IPS DF 19.7 (cell line): Measurements from ENCODE around the gene ABCC1.
"Not testable (repeated sequence)": the region's sequence is repeated elsewhere in the genome, so short reads cannot be mapped to it uniquely, and the experiment has no call there.

Source experiments
- DNase-seq: peaks from one replicate; pipeline ENCODE4 v3.0.0-alpha.2; 2013; ENCODE audit warnings: low read depth, low spot score

Gene ABCC1

DNA sequence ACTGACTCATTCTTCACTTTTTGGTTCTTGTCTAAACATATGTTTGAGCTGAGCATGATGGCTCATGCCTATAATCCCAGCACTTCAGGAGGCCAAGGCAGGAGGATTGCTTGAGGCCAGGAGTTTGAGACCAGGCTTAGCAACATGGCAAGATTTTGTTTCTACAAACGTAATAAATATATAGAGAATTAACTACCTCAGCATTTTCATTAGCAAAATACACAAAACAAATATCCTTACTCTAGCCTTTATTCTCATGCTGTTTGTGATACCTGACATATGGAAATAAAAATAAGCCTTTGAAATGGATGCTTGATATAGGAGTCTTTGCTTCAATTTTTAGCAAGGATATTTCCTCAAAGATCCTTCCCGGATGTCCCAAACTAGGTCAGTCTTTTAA is 132.8 kb downstream of the ABCC1 start:
- DNase-seq: no peak

DNA sequence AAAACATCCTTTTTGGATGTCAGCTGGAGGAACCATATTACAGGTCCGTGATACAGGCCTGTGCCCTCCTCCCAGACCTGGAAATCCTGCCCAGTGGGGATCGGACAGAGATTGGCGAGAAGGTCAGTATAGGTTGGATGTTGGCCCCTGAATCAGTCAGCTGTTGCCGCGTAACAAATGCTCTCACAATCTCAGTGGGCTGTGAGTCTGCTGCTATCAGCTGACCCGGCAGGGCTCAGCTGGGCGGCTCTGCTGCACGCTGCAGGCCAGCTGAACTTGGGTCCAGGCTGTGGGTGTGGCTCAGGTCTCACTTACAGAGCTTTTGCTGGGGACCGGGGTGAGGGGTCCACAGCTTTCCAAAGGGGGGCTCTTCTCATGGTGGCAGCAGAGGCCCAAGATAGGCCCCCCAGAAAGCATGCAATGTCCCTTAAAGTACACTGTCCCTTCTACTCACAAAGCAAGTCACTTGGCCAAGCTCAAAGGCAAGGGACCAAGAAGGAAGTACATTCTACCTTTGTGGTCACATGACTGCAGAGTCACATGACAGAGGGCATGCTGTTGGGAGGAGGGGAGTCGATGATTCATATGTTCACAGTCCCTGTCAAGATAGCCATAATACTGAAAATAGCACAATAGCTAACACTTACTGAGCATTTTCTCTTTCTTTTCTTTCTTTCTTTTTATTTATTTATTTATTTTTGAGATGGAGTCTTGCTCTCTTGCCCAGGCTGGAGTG is 134.2 kb downstream of the ABCC1 start:
- DNase-seq: no peak

DNA sequence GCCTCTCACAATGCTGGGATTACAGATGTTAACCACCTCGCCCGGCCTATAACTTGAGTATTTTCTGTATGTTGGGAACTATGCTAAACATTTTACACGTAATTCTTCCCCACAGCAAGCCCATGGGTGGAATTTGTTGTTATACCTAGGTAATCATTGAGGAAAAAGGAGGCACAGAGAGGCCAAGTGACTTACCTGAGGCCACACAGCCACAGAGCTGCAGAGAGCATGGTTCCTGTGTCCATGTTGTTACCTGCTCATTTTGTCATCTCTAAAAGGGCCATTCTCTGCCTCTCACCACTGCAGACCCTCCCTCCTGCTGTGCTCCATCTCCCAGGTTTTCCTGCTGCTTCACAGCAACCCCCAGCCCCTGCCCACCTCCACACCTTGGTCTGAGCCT is 135.5 kb downstream of the ABCC1 start:
- DNase-seq: no peak

DNA sequence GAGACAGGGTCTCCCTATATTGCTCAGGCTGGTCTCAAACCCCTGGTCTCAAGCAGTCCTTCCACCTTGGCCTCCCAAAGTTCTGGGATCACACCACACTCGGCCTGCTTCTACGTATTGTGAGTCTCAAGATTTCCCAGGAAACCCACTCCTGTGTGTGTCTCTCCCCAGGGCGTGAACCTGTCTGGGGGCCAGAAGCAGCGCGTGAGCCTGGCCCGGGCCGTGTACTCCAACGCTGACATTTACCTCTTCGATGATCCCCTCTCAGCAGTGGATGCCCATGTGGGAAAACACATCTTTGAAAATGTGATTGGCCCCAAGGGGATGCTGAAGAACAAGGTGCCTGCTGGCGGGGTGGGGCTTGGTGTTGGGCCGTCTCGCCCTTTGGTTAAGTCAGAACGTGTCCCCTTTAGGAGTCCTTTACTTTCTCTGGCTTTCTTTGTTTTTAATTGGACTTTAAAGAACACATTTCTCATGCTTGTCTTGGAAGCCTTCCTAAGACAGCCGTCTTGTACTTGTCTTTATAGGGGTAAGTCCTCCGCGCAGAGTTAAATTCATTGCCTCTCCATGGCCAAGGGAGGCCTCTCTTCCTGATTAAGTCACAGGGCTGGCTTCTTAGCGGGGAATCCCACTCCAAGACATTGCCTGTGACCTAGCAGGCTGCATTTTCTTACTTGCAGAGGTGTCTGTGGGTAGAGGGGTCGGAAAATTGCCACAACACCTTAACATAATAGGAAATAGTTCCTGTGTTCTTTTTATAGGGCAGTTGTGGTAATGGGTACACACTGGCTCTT is 137.4 kb downstream of the ABCC1 start:
- no peak for DNase-seq

DNA sequence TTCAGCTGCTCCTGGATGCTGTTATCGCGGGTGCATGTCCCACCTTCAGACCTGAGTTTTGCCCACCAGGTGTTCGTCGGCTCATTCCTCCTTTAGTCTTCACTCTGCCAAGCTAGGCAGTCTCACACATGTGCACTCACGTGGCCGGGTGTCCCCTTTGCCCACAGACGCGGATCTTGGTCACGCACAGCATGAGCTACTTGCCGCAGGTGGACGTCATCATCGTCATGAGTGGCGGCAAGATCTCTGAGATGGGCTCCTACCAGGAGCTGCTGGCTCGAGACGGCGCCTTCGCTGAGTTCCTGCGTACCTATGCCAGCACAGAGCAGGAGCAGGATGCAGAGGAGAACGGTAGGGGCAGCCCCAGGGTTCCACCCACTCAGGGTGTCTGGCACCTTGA is 140.8 kb downstream of the ABCC1 start:
- DNase-seq: no peak

DNA sequence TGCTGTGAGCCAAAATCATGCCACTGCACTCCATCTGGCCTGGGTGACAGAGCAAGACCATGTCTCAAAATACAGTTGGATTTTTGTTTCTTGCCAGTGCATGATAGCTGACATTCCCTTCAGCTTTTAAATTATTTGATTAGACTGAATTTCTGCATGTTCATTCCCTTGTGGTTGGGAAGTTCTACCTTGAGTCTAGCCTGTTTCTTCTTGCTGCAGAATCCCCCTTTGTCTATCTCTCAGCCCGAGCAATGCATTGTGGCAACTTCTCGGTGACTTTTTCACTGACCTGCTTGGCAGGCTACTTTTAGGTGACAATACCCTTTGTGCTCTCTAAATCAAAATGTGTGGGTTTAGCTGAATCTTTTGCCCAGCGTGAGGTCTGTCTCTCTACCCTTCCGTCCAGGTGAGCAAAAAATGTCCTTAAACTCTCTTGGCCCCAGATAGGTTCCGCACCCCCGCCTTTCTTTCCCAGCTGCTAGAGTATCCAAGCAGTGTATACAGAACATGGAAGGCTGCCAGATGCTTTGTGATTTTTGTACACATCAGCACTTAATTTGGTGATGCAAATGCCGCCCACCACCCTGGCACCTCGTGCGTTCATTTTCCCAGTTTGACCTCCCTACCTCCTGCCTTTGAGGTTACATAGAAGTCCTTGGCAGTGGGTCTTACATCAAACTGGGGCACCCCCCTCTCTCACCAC is 143.7 kb downstream of the ABCC1 start:
- DNase-seq: no peak

DNA sequence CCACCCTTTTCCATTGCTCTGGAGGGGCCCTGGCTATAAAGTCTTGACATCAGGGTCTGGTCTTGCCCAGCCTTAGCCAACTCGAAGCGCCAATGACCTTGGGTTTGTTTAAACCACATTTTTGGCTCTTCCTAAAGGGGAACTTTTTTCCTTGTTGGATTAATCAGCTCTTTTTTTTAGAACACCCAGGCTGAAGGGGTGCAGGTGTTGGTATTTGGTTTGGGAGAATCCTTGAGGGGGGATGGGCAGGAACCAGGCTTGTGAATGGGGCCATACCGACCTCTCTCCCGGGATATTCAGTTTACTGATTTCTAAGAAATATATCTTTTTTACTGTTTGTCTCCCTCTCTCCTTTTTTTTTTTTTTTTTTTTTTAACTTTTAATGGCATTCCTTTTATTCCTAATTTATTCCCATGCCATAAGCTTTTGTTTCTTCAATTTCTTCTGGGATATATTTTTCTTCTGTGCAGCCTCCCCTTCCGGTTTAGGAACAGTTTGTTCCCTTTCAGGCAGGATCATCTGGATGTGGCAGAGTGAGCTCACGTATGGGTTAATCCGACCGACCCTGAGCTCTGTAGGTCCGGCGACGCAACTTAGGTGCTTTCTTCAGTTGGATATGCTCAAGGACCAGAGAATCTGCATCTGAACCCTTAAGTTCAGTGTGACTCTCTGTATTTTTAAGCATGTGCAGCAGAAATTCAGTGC is 144.4 kb downstream of the ABCC1 start:
- no peak for DNase-seq

DNA sequence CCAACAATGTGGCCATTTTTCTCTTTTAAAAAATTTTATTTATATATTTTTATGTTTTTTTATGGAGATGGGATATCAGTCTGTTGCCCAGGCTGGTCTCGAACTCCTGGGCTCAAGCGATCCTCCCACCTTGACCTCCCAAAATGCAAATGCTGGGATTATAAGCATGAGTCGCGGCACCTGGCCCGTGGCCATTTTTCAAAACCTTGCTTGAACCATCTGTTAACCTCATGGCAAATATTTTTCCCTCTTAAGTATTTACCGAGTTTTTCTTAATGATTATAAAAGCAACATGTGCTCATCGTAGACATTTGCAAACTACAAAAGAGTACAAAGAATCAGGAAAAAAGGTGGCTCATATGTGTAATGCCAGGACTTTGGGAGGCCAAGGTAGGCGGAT is 146.2 kb downstream of the ABCC1 start:
- no peak for DNase-seq

DNA sequence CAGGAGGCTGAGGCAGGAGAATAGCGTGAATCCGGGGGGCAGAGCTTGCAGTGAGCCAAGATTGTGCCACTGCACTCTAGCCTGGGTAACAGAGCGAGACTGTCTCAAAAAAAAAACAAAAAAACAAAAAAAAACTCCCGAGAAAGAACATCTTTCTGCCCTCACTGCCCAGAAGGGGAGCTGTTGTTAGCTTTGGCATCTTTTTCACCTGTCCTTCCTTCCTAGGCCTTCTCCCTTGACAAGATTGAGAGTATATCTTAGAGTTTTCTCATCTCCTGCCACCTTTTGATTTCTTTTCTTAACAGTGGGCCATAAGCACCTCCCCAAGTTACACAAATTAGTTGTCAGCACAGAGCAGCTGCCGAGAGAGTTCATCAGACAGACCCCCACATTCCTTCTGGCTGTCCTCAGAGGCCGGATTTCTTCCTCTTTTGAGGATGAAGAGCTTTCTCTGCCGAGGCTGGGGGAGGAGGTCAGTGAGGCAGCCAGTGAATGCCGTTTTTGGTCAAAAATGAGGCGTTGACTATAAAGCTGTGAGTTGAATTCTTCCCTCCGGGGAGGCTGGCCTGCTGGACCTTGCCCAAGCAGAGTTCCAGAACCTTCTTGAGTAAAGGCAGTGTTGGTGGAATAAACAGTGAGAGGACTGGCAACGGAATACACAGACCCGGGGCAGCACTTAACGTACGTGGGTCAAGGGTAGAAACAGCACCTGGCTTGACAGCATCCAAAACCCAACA is 146.9 kb downstream of the ABCC1 start:
- DNase-seq: no peak

DNA sequence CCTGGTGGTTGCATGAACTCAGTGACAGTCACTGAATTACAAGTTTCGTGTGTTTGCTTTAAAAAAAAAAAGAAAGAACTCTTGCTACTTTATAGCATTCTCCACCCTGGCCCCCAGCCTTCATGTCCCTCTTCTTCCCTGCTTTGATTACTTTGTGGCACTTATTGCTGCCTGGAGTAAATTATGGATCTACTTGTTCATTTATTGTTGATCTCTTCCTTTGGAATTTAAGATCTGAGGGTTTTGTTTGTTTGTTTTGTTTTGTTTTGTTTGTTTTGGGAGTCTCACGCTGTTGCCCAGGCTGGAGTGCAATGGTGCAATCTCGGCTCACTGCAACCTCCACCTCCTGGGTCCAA is 147.4 kb downstream of the ABCC1 start:
- DNase-seq: no peak

DNA sequence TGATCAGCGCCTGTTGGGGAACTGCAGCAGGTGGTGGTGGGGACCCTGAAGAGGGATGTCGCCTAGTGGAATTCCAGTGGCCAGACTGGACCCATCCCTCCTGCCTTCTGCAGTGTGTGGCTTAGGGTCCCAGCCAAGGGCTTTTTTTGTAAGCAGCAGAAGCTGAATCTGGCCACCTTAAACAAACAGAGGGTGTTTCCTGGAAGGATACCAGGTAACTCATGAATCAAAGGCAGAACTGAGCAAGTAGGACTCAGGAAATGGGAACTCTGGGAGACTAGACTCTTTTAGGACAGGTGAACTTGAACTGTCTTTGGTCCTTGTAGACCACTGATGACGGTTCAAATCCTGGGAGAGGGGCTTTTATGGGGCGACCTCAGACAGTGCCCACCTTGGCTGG is 149.9 kb downstream of the ABCC1 start:
- no peak for DNase-seq

DNA sequence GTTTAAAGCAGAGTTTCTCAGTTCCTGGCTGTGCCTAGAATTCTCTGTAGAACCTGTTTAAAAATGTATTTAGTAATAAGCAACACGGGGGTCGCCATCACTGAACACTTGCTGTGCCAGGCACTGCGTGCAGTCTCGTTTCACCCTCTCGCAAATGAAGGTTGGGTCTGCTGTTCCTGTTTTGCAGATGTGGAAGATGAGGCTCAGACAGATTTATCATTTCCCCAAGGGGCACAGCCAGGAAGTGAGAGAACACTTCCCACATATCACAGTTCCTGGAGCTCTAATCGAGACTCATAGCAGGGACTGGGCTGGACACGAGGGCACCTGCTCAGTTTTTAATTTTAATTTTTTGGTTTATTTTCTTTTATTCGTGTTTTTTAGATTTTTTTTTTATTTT is 151.2 kb downstream of the ABCC1 start:
- no peak for DNase-seq

DNA sequence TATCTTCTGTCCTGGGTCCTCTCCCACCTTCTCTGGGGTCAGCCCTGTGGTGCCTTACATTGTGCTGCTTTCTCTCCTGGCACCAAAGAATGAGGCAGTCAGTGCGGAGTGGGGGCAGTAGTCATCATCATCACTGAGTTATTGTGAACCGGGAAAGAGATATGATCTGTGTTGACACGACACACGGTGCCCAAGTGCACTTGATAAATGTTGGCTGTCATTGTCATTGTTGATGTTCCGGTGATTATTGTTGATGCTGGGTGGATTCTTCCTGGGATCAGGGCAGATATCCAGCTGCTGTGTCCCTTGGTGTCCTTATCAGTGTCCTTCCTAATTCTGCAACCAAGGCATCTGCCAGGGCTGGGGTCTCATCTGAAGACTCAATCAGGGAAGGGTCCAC is 152.2 kb downstream of the ABCC1 start:
- no peak for DNase-seq

DNA sequence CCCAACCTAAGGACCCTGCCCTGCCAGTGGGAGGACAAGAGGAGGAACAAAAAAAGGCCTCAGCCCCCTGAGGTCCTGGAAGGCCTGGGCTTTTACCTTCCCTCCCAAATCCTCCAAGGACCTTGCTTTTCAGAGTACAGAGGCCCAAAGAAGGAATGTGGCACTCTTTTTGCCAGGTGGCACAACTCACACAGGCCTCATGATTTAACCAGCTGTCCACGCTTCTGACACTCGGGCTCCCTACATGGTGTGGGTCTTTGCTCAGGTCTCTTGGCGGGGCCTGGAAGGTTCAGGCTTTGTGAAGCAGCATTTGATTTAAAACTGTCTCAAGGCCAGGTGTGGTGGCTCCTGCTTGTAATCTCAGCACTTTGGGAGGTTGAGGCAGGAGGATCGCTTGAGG is 153.3 kb downstream of the ABCC1 start:
- no peak for DNase-seq

DNA sequence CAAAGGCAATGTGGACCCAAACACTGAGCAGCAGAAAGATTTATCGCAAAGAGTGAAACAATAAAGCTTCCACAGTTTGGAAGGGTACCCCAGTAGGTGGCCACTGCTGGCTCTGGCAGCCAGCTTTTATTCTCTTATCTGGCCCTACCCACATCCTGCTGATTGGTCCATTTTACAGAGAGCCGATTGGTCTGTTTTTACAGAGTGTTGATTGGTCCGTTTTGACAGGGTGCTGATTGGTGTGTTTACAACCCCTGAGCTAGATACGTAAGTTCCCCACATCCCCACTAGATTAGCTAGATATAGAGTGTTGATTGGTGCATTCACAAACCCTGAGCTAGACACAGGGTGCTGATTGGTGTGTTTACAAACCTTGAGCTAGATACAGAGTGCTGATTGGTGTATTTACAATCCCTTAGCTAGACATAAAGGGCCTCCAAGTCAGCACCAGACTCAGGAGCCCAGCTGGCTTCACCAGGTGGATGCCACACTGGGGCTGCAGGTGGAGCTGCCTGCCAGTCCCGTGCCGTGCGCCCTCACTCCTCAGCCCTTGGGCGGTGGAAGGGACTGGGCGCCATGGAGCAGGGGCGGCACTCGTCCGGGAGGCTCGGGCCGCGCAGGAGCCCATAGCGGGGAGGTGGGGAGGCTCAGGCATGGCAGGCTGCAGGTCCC is 154.9 kb downstream of the ABCC1 start:
- DNase-seq: not testable (repeated sequence)

DNA sequence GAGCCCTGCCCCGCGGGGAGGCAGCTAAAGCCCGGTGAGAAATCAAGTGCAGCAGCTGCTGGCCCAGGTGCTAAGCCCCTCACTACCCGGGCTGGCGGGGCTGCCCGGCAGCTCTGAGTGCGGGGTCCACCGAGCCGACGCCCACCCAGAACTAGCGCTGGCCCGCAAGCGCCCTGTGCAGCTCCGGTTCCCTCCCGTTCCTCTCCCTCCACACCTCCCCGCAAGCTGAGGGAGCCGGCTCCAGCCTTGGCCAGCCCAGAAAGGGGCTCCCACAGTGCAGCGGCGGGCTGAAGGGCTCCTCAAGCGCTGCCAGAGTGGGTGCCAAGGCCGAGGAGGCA is 155.4 kb downstream of the ABCC1 start:
- DNase-seq: not testable (repeated sequence)

DNA sequence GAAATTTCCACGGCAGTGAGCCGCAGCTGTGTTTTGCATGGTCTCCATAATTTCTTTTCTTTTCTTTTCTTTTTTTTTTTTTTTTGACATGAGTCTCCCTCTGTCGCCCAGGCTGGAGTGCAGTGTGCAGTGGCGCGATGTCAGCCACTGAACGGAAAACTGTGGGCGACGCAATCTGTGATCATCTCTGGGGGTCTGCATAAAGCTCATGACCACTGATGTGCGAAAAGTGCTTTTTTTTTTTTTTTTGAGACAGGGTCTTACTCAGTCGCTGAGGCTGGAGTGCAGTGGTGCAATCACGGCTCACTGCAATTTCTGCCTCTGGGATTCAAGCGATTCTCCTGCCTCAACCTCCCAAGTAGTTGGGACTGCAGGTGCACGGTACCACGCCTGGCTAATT is 156.2 kb downstream of the ABCC1 start:
- no peak for DNase-seq

DNA sequence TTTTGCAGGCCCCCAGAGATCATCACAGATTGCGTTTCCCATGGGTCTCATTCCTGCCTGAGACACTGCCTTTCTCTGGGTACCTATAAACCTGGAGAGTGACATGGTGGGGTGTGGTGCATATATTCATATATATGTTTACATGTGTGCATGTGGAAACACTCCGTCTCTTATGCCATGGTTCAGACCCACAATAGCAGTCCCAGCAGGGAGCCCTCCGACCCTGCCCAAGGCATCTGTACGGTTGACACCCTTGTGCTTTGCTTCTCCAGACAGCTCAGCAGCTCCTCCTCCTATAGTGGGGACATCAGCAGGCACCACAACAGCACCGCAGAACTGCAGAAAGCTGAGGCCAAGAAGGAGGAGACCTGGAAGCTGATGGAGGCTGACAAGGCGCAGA is 157.1 kb downstream of the ABCC1 start:
- DNase-seq: no peak

DNA sequence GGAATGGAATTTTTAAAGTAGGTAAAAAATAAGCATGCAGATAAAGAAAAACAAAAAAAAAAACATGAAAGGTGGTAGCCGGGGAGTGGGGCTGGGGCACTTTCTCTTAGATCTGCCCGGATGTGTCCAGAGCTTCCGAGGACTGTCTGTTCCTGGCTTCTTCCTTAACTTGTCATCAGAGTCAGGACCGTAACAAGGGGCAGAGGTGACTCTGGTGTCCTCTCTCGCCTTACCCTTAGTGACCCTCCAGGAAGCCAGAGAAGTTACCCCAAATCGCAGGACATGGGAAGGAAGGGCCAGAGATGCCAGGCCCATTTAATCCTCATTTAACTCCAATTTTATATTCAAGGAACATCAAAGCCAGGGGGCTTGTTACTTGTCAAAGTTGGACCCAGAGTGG is 158.4 kb downstream of the ABCC1 start:
- no peak for DNase-seq

DNA sequence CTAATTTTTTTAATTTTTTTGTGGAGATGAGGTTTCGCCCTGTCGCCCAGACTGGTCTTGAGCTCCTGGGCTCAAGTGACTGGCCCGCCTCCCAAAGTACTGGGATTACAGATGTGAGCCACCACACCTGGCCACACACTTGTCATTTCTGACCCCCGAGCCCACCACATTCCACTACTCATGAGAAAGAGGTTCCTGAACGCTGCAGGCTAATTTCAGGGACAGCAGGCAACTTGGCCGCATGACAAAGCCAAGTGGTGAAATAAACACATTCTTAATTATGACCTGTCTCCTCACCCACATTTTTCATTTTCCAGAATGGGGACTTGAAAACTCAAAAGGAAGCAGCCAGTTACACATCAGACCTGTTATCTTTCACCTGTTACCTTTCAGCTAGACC is 159.3 kb downstream of the ABCC1 start:
- no peak for DNase-seq
